Mucosa of descending colon (tissue), 3 donors: ENCODE measurements around the gene CHPF. TPM values are rescaled to one million over a fixed set of nuclear protein-coding genes. Genes with fewer than 3 reads are reported as not detected.

Source experiments
- ATAC-seq: fragments of 200-7000 bp; cut with Tn5 transposase; one replicate; pipeline ENCODE4 v1.9.1; 2020; ENCODE audit warnings: mild to moderate bottlenecking, moderate library complexity
- DNase-seq, 3 donors: peaks; one replicate each; pipeline ENCODE4 v3.0.0-alpha.2; 2020
- H3K36me3 ChIP-seq: fragments of 200-600 bp; one replicate; pipeline ENCODE4 v1.8.0; 2021; ENCODE audit warnings: low read depth, mild to moderate bottlenecking
- H3K4me1 ChIP-seq: fragments of 200-600 bp; one replicate; pipeline ENCODE4 v1.8.0; 2021; ENCODE audit warnings: low read depth, mild to moderate bottlenecking
- H3K4me3 ChIP-seq: fragments of 200-600 bp; one replicate; pipeline ENCODE4 v1.8.0; 2021; ENCODE audit warnings: mild to moderate bottlenecking
- H3K9me3 ChIP-seq: fragments of 200-600 bp; one replicate; pipeline ENCODE4 v1.8.0; 2021; ENCODE audit warnings: mild to moderate bottlenecking
- intact Hi-C, 2 donors: fragments of 100-400 bp; cut with DNase I in 1 of 2; cut with micrococcal nuclease in 1 of 2; formaldehyde crosslinking; loops; one replicate each; pipeline versions ENCODE4 v1.11.0 to v1.11.1; 2022; cut with DNase I, micrococcal nuclease
- microRNA-seq: library from miRNA; unstranded; fragments of <30 nt; microRNA quantifications from one replicate; pipeline ENCODE4, GENCODE V29; 2019
- total RNA-seq, 3 donors: library from RNA; stranded (reverse); fragmentation: NEBNext Ultra II Directional in 2 of 3; extraction: Animal tissue kit (Norgen Biotek cat#: 25700) in 2 of 3; gene quantifications; one replicate each; pipeline versions ENCODE4 v1.2.1 to v1.2.4, GENCODE V29; 2021 to 2023
- TF ChIP-seq, protein P1 (sequence below): fragments of 200-600 bp; IDR thresholded peaks from one replicate; pipeline ENCODE4 v1.8.0; 2022; ENCODE audit warnings: antibody characterized with exemption, mild to moderate bottlenecking
- donor health status: DM: no; HTN: no; CAD: no; lungs with moderate emphysema.
- donor health status: DM: no; HTN: no; CAD: no.
- donor health status: DM: no; HTN: yes; CAD: no.

Gene CHPF
- total RNA-seq, 3 donors from 2014 or later: 19.4 to 25.9 (median 20.5) TPM

DNA sequence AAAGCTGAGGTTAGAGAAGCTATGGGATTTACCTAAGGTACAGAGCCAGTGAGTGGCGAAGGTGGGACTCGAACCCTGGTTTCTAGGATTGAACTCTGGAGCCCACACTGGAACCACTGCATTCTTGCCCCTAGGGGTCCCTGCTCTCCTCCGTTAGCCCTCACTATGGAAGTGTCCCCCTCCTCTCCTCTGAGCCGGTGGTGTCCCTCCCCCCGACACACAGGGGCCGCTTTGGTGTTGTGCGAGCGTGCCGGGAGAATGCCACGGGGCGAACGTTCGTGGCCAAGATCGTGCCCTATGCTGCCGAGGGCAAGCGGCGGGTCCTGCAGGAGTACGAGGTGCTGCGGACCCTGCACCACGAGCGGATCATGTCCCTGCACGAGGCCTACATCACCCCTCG, 53.4 kb downstream of the CHPF start:
- Histone ChIP-seq H3K4me1 (no peaks in the 10 kb centered on the region), H3K9me3 (no peaks in the 10 kb centered on the region), H3K4me3 (no peak overlapping the region), H3K36me3 (no peaks in the 10 kb centered on the region)
- ATAC-seq (no peak), DNase-seq (no peak)
- TF ChIP-seq, protein P1, sequence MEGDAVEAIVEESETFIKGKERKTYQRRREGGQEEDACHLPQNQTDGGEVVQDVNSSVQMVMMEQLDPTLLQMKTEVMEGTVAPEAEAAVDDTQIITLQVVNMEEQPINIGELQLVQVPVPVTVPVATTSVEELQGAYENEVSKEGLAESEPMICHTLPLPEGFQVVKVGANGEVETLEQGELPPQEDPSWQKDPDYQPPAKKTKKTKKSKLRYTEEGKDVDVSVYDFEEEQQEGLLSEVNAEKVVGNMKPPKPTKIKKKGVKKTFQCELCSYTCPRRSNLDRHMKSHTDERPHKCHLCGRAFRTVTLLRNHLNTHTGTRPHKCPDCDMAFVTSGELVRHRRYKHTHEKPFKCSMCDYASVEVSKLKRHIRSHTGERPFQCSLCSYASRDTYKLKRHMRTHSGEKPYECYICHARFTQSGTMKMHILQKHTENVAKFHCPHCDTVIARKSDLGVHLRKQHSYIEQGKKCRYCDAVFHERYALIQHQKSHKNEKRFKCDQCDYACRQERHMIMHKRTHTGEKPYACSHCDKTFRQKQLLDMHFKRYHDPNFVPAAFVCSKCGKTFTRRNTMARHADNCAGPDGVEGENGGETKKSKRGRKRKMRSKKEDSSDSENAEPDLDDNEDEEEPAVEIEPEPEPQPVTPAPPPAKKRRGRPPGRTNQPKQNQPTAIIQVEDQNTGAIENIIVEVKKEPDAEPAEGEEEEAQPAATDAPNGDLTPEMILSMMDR: no peak
- intact Hi-C loops: no loop called here

DNA sequence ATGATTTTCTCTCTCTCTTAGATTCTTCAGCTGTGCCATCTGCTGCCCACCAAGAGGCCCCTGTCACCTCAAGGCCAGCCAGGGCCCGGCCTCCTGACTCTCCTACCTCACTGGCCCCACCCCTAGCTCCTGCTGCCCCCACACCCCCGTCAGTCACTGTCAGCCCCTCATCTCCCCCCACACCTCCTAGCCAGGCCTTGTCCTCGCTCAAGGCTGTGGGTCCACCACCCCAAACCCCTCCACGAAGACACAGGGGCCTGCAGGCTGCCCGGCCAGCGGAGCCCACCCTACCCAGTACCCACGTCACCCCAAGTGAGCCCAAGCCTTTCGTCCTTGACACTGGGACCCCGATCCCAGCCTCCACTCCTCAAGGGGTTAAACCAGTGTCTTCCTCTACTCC, 54.3 kb downstream of the CHPF start:
- H3K4me3 ChIP-seq: no peak overlapping the region
- peaks cover 6% of the 10 kb centered on the region for H3K4me1 ChIP-seq
- TF ChIP-seq, protein P1: no peak
- H3K36me3 ChIP-seq: no peaks in the 10 kb centered on the region
- ATAC-seq: no peak
- H3K9me3 ChIP-seq: no peaks in the 10 kb centered on the region
- no peak for DNase-seq
- intact Hi-C loops: no loop called here

Small RNA genes lying within 50 kb of the gene (microRNA-seq; reads per million reads assigned to microRNA genes)
- not detected for gene MIR3132

Other genes starting within 250 kb of the CHPF start
- gene PTPRN, start 234.4 kb downstream of the CHPF start, total RNA-seq: 10 to 100 TPM in 1 of 3 donors, 1 to 10 TPM in 1, under 1 TPM in 1; 0.72 to 13.0 (median 1.0) TPM
- not detected for gene RESP18, start 211.1 kb downstream of the CHPF start, total RNA-seq
- 100 to 1,000 TPM in 2 of 3 donors, 10 to 100 TPM in 1; 75.7 to 127 (median 125) TPM for gene DNPEP, start 155.9 kb downstream of the CHPF start, total RNA-seq
- 1,000 to 10,000 TPM in 1 of 3 donors, 100 to 1,000 TPM in 1, 10 to 100 TPM in 1; 65.4 to 4,715 (median 359) TPM for gene DES, start 125.4 kb downstream of the CHPF start, total RNA-seq
- 100 to 1,000 TPM in 1 of 3 donors, 10 to 100 TPM in 1, 1 to 10 TPM in 1; 7.9 to 242 (median 22.2) TPM for gene SPEG, start 109.0 kb downstream of the CHPF start, total RNA-seq
- 10 to 100 TPM; 33.6 to 52.6 (median 43.6) TPM for gene GMPPA, start 44.9 kb downstream of the CHPF start, total RNA-seq
- under 1 TPM in 1 of 3 donors, not detected in 2; 0.09 TPM for gene ASIC4, start 29.3 kb downstream of the CHPF start, total RNA-seq
- gene TMEM198, start 219 bp upstream of the CHPF start, total RNA-seq: 1 to 10 TPM in 2 of 3 donors, under 1 TPM in 1; 0.69 to 2.7 (median 2.7) TPM
- gene OBSL1, start 27.7 kb upstream of the CHPF start, total RNA-seq: 10 to 100 TPM in 2 of 3 donors, 1 to 10 TPM in 1; 7.6 to 53.0 (median 12.6) TPM
- under 1 TPM in 1 of 3 donors, not detected in 2; 0.19 TPM for gene INHA, start 28.5 kb upstream of the CHPF start, total RNA-seq
- 10 to 100 TPM; 34.6 to 42.0 (median 39.6) TPM for gene STK11IP, start 54.0 kb upstream of the CHPF start, total RNA-seq
- 1 to 10 TPM in 1 of 3 donors, under 1 TPM in 2; 0.29 to 3.4 (median 0.34) TPM for gene SLC4A3, start 83.8 kb upstream of the CHPF start, total RNA-seq